Cardiac muscle cell (in vitro differentiated cells and primary cell): ENCODE results near the gene PIK3C3. TPM values are rescaled to one million over a fixed set of nuclear protein-coding genes. Genes with fewer than 3 reads are reported as not detected.

Experiments used
- DNase-seq, 2 donors: peaks; one replicate each; pipeline versions ENCODE4 v3.0.0 to v3.0.0-alpha.2; 2010 to 2017; ENCODE audit warnings: low read depth in 1 of 2, low spot score in 1 of 2
- H3K27ac ChIP-seq: fragments of 200-600 bp; sonication (generic); 2 replicates; pipeline ENCODE4 v1.5.1; 2016
- H3K27me3 ChIP-seq: fragments of 200-600 bp; sonication (generic); 2 replicates; pipeline ENCODE4 v1.6.0; 2016; ENCODE audit warnings: control low read depth
- H3K36me3 ChIP-seq: fragments of 200-600 bp; sonication (generic); 2 replicates; pipeline ENCODE4 v1.5.1; 2016; ENCODE audit warnings: control low read depth
- H3K4me1 ChIP-seq: fragments of 200-600 bp; sonication (generic); 2 replicates; pipeline ENCODE4 v1.8.1; 2017; ENCODE audit warnings: low read depth, mild to moderate bottlenecking, mixed run types
- H3K4me3 ChIP-seq: fragments of 200-600 bp; sonication (generic); 2 replicates; pipeline ENCODE4 v1.5.1; 2016; ENCODE audit warnings: mild to moderate bottlenecking
- H3K9me3 ChIP-seq: fragments of 200-600 bp; sonication (generic); 2 replicates; pipeline ENCODE4 v1.5.1; 2017; ENCODE audit warnings: low read depth, mild to moderate bottlenecking, control low read depth
- CTCF ChIP-seq: IDR thresholded peaks from 2 replicates; pipeline ENCODE4 v1.5.1; 2012; ENCODE audit warnings: low read depth, mild to moderate bottlenecking, low read length
- polyA plus RNA-seq: library from polyadenylated mRNA; unstranded; fragments of >200 nt; fragmentation: Nextera tagmentation; extraction: Ambion mirVana; gene quantifications from 2 replicates; pipeline ENCODE4 v1.2.1, GENCODE V29; 2016
- total RNA-seq: library from RNA; depleted of rRNA; stranded (reverse); fragments of >200 nt; gene quantifications from 2 replicates; pipeline ENCODE4 v1.2.3, GENCODE V29; 2016

PIK3C3 gene
- total and polyA plus RNA-seq, 2 experiments from 2014 or later: 29.6 to 36.8 TPM

GRCh38 chr18:42094875-42095274, 139.8 kb downstream of the PIK3C3 start:
- Histone ChIP-seq H3K27me3 (no peaks in the 10 kb centered on the region), H3K27ac (no peak overlapping the region), H3K36me3 (no peaks in the 10 kb centered on the region), H3K4me1 (no peaks in the 10 kb centered on the region), H3K9me3 (no peaks in the 10 kb centered on the region), H3K4me3 (no peak overlapping the region)
- no peak for DNase-seq
- no peak for TF ChIP-seq CTCF

GRCh38 chr18:42095732-42096377, 140.8 kb downstream of the PIK3C3 start:
- no peaks in the 10 kb centered on the region for H3K4me1 ChIP-seq
- no peak for DNase-seq
- H3K27ac ChIP-seq: no peak overlapping the region
- no peaks in the 10 kb centered on the region for H3K9me3 ChIP-seq
- TF ChIP-seq CTCF: no peak
- no peak overlapping the region for H3K4me3 ChIP-seq
- no peaks in the 10 kb centered on the region for H3K36me3 ChIP-seq
- H3K27me3 ChIP-seq: no peaks in the 10 kb centered on the region

- Histone ChIP-seq H3K27me3 (no peaks in the 10 kb centered on the region), H3K4me1 (no peaks in the 10 kb centered on the region), H3K36me3 (no peaks in the 10 kb centered on the region), H3K4me3 (no peak overlapping the region), H3K27ac (no peak overlapping the region), H3K9me3 (no peaks in the 10 kb centered on the region)
- TF ChIP-seq CTCF: no peak
- DNase-seq: no peak
Measured at GRCh38 chr18:42100248-42100647, 145.2 kb downstream of the PIK3C3 start.

- Histone ChIP-seq H3K4me1 (no peaks in the 10 kb centered on the region), H3K36me3 (no peaks in the 10 kb centered on the region), H3K27me3 (no peaks in the 10 kb centered on the region), H3K4me3 (no peak overlapping the region), H3K9me3 (no peaks in the 10 kb centered on the region), H3K27ac (no peak overlapping the region)
- DNase-seq: no peak
- TF ChIP-seq CTCF: no peak
Measured at GRCh38 chr18:42100911-42101310, 145.9 kb downstream of the PIK3C3 start.

- H3K4me1 ChIP-seq: peaks cover 3% of the 10 kb centered on the region
- no peak for DNase-seq
Measured at GRCh38 chr18:42105394-42105793, 150.4 kb downstream of the PIK3C3 start.

More at GRCh38 chr18:42105394-42105793, 150.4 kb downstream of the PIK3C3 start:
- no peaks in the 10 kb centered on the region for H3K27me3 ChIP-seq
- no peak for TF ChIP-seq CTCF
- no peaks in the 10 kb centered on the region for H3K36me3 ChIP-seq
- no peak overlapping the region for H3K27ac ChIP-seq
- no peaks in the 10 kb centered on the region for H3K9me3 ChIP-seq
- no peak overlapping the region for H3K4me3 ChIP-seq
